ENCODE measurements around the gene RPS6KC1.
"Not testable (repeated sequence)": the region's sequence is repeated elsewhere in the genome, so short reads cannot be mapped to it uniquely, and the experiment has no call there.

RPS6KC1 gene

DNA sequence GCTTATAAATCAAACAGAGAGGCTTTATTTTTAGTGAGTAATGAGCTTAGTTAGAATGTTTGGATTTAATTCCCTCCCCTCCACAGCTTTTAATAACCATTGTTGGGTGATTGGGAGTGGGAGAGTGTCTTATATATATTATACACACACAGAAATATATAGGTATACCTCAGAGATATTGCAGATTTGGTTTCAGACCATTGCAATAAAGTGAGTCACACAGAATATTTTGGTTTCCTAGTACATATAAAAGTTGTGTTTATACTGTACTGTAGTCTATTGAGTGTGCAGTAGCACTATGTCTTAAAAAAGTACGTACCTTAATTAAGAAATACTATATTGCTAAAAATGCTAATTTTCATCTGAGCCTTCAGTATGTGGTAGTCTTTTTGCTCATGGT is 44.4 kb downstream of the RPS6KC1 start:
- H3K4me3 ChIP-seq (ENCODE audit: low read depth, low read length), result no peak overlapping the region
- DNase-seq (ENCODE audit: low read depth), result no peak
- TF ChIP-seq, protein P1, sequence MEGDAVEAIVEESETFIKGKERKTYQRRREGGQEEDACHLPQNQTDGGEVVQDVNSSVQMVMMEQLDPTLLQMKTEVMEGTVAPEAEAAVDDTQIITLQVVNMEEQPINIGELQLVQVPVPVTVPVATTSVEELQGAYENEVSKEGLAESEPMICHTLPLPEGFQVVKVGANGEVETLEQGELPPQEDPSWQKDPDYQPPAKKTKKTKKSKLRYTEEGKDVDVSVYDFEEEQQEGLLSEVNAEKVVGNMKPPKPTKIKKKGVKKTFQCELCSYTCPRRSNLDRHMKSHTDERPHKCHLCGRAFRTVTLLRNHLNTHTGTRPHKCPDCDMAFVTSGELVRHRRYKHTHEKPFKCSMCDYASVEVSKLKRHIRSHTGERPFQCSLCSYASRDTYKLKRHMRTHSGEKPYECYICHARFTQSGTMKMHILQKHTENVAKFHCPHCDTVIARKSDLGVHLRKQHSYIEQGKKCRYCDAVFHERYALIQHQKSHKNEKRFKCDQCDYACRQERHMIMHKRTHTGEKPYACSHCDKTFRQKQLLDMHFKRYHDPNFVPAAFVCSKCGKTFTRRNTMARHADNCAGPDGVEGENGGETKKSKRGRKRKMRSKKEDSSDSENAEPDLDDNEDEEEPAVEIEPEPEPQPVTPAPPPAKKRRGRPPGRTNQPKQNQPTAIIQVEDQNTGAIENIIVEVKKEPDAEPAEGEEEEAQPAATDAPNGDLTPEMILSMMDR (IDR thresholded peaks at IDR 0.05; ENCODE audit: insufficient read depth, low read depth, low read length, missing control alignments), result no peak

DNA sequence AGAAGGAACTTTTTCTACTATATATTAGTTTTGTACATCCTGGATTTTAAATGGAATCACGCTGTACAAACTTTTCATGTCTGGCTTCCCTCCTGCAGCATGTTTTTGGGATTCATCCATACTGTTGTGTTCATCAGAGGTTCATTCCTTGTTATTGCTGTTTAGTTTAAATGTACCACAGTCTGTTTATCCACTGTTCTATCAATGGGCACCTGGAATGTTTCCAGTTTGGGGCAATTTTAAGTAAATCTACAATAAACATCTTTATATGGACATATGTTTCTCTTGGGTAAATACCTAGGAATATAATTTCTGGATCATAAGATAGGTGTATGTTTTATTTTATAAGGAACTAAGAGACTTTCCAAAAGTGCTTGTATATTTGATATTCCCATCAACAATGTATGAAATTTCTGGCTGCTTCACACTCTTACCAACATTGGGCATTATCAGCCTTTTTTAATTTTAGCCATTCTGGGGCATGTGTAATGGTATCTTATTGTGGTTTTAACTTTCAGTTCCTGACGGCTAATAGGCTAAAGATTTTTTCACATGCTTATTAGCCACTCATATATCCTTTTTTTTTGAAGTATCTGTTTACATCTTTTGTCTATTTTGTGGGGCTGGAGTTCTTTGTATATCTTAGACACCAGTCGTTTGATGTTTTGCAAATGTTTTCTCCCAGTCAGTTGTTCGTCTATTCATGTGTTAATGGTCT is 48.8 kb downstream of the RPS6KC1 start:
- no peak overlapping the region for H3K4me3 ChIP-seq (ENCODE audit: low read depth, low read length)
- no peak for DNase-seq (ENCODE audit: low read depth)
- TF ChIP-seq, protein P1 (IDR thresholded peaks at IDR 0.05; ENCODE audit: insufficient read depth, low read depth, low read length, missing control alignments), result no peak

DNA sequence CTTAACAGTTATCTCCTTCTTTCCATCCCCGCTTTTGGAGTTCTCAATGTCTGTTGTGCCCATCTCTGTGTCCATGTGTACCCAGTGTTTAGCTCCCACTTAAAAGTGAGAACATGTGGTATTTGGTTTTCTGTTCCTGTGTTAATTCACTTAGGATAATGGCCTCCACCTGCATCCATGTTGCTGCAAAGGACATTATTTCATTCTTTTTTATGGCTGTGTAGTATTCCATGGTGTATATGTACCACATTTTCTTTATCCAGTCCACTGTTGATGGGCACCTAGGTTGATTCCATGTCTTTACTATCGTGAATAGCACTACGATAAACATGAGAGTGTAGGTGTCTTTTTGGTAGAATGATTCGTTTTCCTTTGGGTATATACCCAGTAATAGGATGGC is 49.5 kb downstream of the RPS6KC1 start:
- H3K4me3 ChIP-seq (ENCODE audit: low read depth, low read length); DNase-seq (ENCODE audit: low read depth): not testable (repeated sequence)

DNA sequence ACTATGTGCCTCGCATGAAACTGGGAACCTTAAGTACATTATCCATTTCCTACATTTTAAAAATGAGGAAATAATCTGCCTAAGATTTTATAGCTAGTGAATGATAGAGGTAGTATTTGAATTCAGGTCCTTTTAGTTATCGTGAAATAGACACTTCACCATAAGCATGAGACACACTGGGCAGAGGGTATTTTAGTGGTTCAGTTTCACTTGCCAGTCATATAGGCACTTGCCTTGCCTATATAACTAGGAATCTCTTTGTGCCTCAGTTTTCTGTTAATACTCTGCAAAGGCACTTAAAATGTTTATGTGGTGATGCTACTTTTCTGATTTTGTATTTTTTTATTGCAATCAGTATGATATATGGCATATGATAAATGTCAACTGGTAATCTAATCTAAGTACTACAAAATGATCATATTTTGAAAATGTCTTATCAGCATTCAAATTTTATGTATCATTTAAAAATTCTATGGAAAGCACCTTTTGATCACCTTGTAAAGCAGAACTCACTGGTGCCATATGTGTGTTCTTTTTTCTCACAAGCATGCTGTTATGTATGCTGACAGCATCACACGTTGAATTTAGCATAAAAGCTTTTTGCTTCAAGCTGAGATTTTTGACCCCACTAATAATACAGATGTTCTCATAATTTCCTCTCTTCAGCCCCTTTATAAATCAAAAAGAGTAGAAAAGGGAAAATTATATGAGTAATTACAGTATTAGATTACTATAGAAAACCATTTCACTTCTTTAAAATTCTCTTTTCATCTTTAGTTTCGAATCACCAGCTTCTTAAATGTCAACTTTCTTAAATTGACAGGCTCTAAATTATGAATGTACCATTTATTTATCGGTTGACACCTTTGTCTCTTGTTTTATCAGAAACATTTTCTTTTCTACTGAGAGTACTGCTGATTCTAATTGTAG is 52.6 kb downstream of the RPS6KC1 start:
- DNase-seq (ENCODE audit: low read depth), result peak; percentile 15

DNA sequence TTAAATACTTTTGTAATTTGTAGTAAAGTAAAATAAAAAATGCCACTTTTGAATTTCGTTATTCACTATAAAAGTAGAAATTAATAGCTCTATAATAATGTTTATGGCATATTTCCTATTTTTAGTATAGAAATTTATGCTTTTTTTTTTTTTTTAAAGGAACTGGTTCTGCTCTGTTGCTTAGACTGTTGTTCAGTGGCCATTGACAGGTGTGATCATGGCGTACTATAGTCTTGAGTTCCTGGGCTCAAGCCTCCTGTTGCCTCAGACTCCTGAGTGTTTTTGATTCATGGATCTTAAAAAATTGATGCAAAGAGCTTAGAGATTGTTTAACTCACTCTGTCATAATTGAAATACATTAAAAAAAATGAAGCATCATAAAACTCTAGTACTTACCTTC is 53.6 kb downstream of the RPS6KC1 start:
- TF ChIP-seq, protein P1 (IDR thresholded peaks at IDR 0.05; ENCODE audit: insufficient read depth, low read depth, low read length, missing control alignments), result no peak
- no peak overlapping the region for H3K4me3 ChIP-seq (ENCODE audit: low read depth, low read length)
- peak; percentile 6 for DNase-seq (ENCODE audit: low read depth)

More for the DNA sequence above, 52.6 kb downstream of the RPS6KC1 start:
- TF ChIP-seq, protein P1 (IDR thresholded peaks at IDR 0.05; ENCODE audit: insufficient read depth, low read depth, low read length, missing control alignments), result no peak
- H3K4me3 ChIP-seq (ENCODE audit: low read depth, low read length), result peak overlapping the region; percentile 7; the same call in 1 of the 2 replicates

DNA sequence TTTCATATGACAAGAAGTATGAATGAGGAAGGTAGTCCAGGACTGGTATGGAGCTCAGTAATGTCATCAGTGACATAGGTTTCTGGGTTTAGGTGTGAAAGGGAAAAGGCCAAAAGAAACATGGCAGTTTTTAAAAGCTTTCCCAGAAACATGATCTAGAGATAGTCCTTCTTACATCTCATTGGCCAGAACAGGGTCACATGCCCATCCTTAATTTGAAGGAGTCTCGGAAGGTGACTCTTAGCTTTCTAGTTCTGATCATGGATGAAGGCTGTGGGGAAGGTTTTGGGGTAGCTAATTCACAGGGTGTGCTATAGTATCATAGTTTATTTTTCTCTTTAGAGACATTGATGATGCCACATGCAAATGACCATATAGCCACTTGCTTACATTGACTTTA is 55.3 kb downstream of the RPS6KC1 start:
- no peak for DNase-seq (ENCODE audit: low read depth)
- TF ChIP-seq, protein P1 (IDR thresholded peaks at IDR 0.05; ENCODE audit: insufficient read depth, low read depth, low read length, missing control alignments), result no peak
- H3K4me3 ChIP-seq (ENCODE audit: low read depth, low read length), result no peak overlapping the region

DNA sequence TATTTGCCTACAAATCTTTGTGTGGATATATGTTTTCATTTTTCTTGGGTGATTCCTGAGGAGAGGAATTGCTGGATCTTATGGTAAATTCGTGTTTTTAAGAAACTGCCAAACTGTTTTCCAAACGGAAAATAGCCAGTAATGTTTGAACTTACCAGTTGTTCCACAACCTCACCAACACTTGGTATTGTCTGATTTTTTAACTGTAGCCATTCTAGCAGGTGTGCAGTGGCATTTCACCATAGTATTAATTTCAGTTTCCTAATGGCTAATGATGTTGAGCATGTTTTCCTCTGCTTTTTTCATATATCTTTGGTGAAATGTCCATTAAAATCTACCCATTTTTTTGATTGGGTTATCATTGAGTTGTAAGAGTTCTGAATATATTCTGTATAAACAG is 56.6 kb downstream of the RPS6KC1 start:
- no peak for DNase-seq (ENCODE audit: low read depth)
- TF ChIP-seq, protein P1 (IDR thresholded peaks at IDR 0.05; ENCODE audit: insufficient read depth, low read depth, low read length, missing control alignments), result no peak
- no peak overlapping the region for H3K4me3 ChIP-seq (ENCODE audit: low read depth, low read length)

All from GM12865 (cell line).